ENCODE data around the gene HMOX1.

DNA sequence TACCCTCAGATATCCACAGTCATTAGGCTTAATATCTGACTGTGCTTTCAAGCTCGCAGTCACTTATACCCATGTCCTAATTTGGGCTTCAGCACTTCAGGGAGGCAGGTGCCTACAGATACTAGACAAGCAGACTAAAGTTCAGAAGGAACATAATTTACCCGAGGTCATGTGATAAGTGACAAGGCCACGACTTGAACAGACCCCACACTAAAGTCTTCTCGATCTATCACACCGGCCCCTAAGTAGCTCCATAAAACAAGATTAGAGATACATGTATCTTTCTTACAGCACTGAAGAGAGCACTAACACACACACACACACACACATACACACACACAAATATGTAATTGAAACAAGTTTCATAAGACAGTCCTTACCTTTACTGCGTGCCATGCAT lies 48.6 kb upstream of the HMOX1 start:
- TF ChIP-seq, protein P1, sequence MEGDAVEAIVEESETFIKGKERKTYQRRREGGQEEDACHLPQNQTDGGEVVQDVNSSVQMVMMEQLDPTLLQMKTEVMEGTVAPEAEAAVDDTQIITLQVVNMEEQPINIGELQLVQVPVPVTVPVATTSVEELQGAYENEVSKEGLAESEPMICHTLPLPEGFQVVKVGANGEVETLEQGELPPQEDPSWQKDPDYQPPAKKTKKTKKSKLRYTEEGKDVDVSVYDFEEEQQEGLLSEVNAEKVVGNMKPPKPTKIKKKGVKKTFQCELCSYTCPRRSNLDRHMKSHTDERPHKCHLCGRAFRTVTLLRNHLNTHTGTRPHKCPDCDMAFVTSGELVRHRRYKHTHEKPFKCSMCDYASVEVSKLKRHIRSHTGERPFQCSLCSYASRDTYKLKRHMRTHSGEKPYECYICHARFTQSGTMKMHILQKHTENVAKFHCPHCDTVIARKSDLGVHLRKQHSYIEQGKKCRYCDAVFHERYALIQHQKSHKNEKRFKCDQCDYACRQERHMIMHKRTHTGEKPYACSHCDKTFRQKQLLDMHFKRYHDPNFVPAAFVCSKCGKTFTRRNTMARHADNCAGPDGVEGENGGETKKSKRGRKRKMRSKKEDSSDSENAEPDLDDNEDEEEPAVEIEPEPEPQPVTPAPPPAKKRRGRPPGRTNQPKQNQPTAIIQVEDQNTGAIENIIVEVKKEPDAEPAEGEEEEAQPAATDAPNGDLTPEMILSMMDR (IDR thresholded peaks at IDR 0.05), result no peak
- no peak for TF ChIP-seq EP300 (IDR thresholded peaks at IDR 0.05)

All from upper lobe of left lung (tissue), 4 donors.